ENCODE measurements around the gene DCLK1. TPM values are rescaled to one million over a fixed set of nuclear protein-coding genes. Genes with fewer than 3 reads are reported as not detected.

Gene DCLK1
- total RNA-seq, 2 experiments from 2014 or later, result not detected

GRCh38 chr13:35804901-35805300 lies 326.3 kb downstream of the DCLK1 start:
- H3K4me1 Mint-ChIP-seq (ENCODE audit: low read depth), result no peaks in the 10 kb centered on the region
- no peaks in the 10 kb centered on the region for H3K27me3 Mint-ChIP-seq (ENCODE audit: low read depth)
- no peak overlapping the region for H3K27ac Mint-ChIP-seq
- ATAC-seq, result no peak
- no peaks in the 10 kb centered on the region for H3K36me3 Mint-ChIP-seq (ENCODE audit: low read depth)
- ChIA-PET POLR2A (no interaction called here), CTCF (no interaction called here)
- peaks cover 3% of the 10 kb centered on the region for H3K9me3 Mint-ChIP-seq (ENCODE audit: insufficient read depth)
- no peak for DNase-seq
- no peak overlapping the region for H3K4me3 Mint-ChIP-seq

GRCh38 chr13:35797991-35798390 lies 333.2 kb downstream of the DCLK1 start:
- H3K36me3 Mint-ChIP-seq (ENCODE audit: low read depth), result no peaks in the 10 kb centered on the region
- H3K9me3 Mint-ChIP-seq (ENCODE audit: insufficient read depth), result peaks cover 3% of the 10 kb centered on the region
- H3K4me3 Mint-ChIP-seq, result no peak overlapping the region
- no peak overlapping the region for H3K27ac Mint-ChIP-seq
- H3K27me3 Mint-ChIP-seq (ENCODE audit: low read depth), result no peaks in the 10 kb centered on the region
- DNase-seq, result no peak
- CTCF ChIA-PET, result interaction anchor here (1.3 kb wide), 1 partner anchor 9 kb away, joined by 4 read pairs; no protein-coding TSS in a partner anchor
- POLR2A ChIA-PET, result no interaction called here
- no peak for ATAC-seq
- H3K4me1 Mint-ChIP-seq (ENCODE audit: low read depth), result no peaks in the 10 kb centered on the region

- Mint-ChIP-seq H3K27me3 (ENCODE audit: low read depth) (no peaks in the 10 kb centered on the region), H3K27ac (no peak overlapping the region), H3K4me3 (no peak overlapping the region), H3K4me1 (ENCODE audit: low read depth) (no peaks in the 10 kb centered on the region), H3K9me3 (ENCODE audit: insufficient read depth) (peaks cover 3% of the 10 kb centered on the region), H3K36me3 (ENCODE audit: low read depth) (no peaks in the 10 kb centered on the region)
- ChIA-PET CTCF (interaction anchor here (1.3 kb wide), 1 partner anchor 8 kb away, joined by 4 read pairs; no protein-coding TSS in a partner anchor), POLR2A (no interaction called here)
- DNase-seq (no peak), ATAC-seq (no peak)
These were observed 333.9 kb downstream of the DCLK1 start for GRCh38 chr13:35797244-35797643.

GRCh38 chr13:35796623-35797022 lies 334.6 kb downstream of the DCLK1 start:
- no peaks in the 10 kb centered on the region for H3K4me1 Mint-ChIP-seq (ENCODE audit: low read depth)
- DNase-seq (no peak), ATAC-seq (no peak)
- ChIA-PET POLR2A (no interaction called here), CTCF (interaction anchor here (1.3 kb wide), 1 partner anchor 7 kb away, joined by 4 read pairs; no protein-coding TSS in a partner anchor)
- peaks cover 3% of the 10 kb centered on the region for H3K9me3 Mint-ChIP-seq (ENCODE audit: insufficient read depth)
- H3K27me3 Mint-ChIP-seq (ENCODE audit: low read depth), result no peaks in the 10 kb centered on the region
- H3K4me3 Mint-ChIP-seq, result no peak overlapping the region
- no peaks in the 10 kb centered on the region for H3K36me3 Mint-ChIP-seq (ENCODE audit: low read depth)
- H3K27ac Mint-ChIP-seq, result no peak overlapping the region

- Mint-ChIP-seq H3K4me1 (ENCODE audit: low read depth) (no peaks in the 10 kb centered on the region), H3K27ac (no peak overlapping the region), H3K4me3 (no peak overlapping the region), H3K36me3 (ENCODE audit: low read depth) (no peaks in the 10 kb centered on the region), H3K27me3 (ENCODE audit: low read depth) (no peaks in the 10 kb centered on the region), H3K9me3 (ENCODE audit: insufficient read depth) (no peaks in the 10 kb centered on the region)
- CTCF ChIA-PET, result no interaction called here
- DNase-seq, result no peak
- ATAC-seq, result no peak
- POLR2A ChIA-PET, result no interaction called here
These were observed 336.3 kb downstream of the DCLK1 start for GRCh38 chr13:35794734-35795389.

- no peaks in the 10 kb centered on the region for H3K27me3 Mint-ChIP-seq (ENCODE audit: low read depth)
- H3K9me3 Mint-ChIP-seq (ENCODE audit: insufficient read depth), result no peaks in the 10 kb centered on the region
- no peak overlapping the region for H3K27ac Mint-ChIP-seq
- H3K4me1 Mint-ChIP-seq (ENCODE audit: low read depth), result no peaks in the 10 kb centered on the region
- ChIA-PET CTCF (no interaction called here), POLR2A (no interaction called here)
- no peaks in the 10 kb centered on the region for H3K36me3 Mint-ChIP-seq (ENCODE audit: low read depth)
- ATAC-seq, result no peak
- no peak for DNase-seq
- no peak overlapping the region for H3K4me3 Mint-ChIP-seq
These were observed 337.4 kb downstream of the DCLK1 start for GRCh38 chr13:35793823-35794222.

GRCh38 chr13:35792911-35793310 lies 338.3 kb downstream of the DCLK1 start:
- DNase-seq (no peak), ATAC-seq (no peak)
- H3K36me3 Mint-ChIP-seq (ENCODE audit: low read depth), result no peaks in the 10 kb centered on the region
- ChIA-PET POLR2A (no interaction called here), CTCF (no interaction called here)
- H3K27ac Mint-ChIP-seq, result no peak overlapping the region
- H3K9me3 Mint-ChIP-seq (ENCODE audit: insufficient read depth), result no peaks in the 10 kb centered on the region
- H3K27me3 Mint-ChIP-seq (ENCODE audit: low read depth), result no peaks in the 10 kb centered on the region
- no peak overlapping the region for H3K4me3 Mint-ChIP-seq
- no peaks in the 10 kb centered on the region for H3K4me1 Mint-ChIP-seq (ENCODE audit: low read depth)

GRCh38 chr13:35792021-35792420 lies 339.2 kb downstream of the DCLK1 start:
- Mint-ChIP-seq H3K9me3 (ENCODE audit: insufficient read depth) (no peaks in the 10 kb centered on the region), H3K27ac (no peak overlapping the region), H3K36me3 (ENCODE audit: low read depth) (no peaks in the 10 kb centered on the region), H3K4me1 (ENCODE audit: low read depth) (no peaks in the 10 kb centered on the region), H3K27me3 (ENCODE audit: low read depth) (no peaks in the 10 kb centered on the region), H3K4me3 (no peak overlapping the region)
- ATAC-seq (no peak), DNase-seq (no peak)
- CTCF ChIA-PET, result no interaction called here
- POLR2A ChIA-PET, result no interaction called here

GRCh38 chr13:35791184-35791851 lies 339.9 kb downstream of the DCLK1 start:
- ChIA-PET CTCF (interaction anchor here (0.7 kb wide), 1 partner anchor 1415 kb away, joined by 3 read pairs; no protein-coding TSS in a partner anchor), POLR2A (no interaction called here)
- H3K27ac Mint-ChIP-seq, result no peak overlapping the region
- no peak overlapping the region for H3K4me3 Mint-ChIP-seq
- H3K36me3 Mint-ChIP-seq (ENCODE audit: low read depth), result no peaks in the 10 kb centered on the region
- H3K27me3 Mint-ChIP-seq (ENCODE audit: low read depth), result no peaks in the 10 kb centered on the region
- no peak for ATAC-seq
- no peak for DNase-seq
- H3K9me3 Mint-ChIP-seq (ENCODE audit: insufficient read depth), result no peaks in the 10 kb centered on the region
- no peaks in the 10 kb centered on the region for H3K4me1 Mint-ChIP-seq (ENCODE audit: low read depth)

- Mint-ChIP-seq H3K9me3 (ENCODE audit: insufficient read depth) (no peaks in the 10 kb centered on the region), H3K36me3 (ENCODE audit: low read depth) (no peaks in the 10 kb centered on the region), H3K4me1 (ENCODE audit: low read depth) (no peaks in the 10 kb centered on the region), H3K27ac (no peak overlapping the region), H3K27me3 (ENCODE audit: low read depth) (no peaks in the 10 kb centered on the region), H3K4me3 (no peak overlapping the region)
- DNase-seq (no peak), ATAC-seq (no peak)
- ChIA-PET POLR2A (no interaction called here), CTCF (interaction anchor here (1.0 to 1.4 kb wide), 5 partner anchors 8 to 32 kb away, joined by 3 to 4 read pairs (median 4); no protein-coding TSS in a partner anchor)
These were observed 341.6 kb downstream of the DCLK1 start for GRCh38 chr13:35789335-35790165.

GRCh38 chr13:35787937-35788336 lies 343.2 kb downstream of the DCLK1 start:
- ATAC-seq, result no peak
- CTCF ChIA-PET, result interaction anchor here (1.2 kb wide), 1 partner anchor 11 kb away, joined by 3 read pairs; no protein-coding TSS in a partner anchor
- H3K9me3 Mint-ChIP-seq (ENCODE audit: insufficient read depth), result no peaks in the 10 kb centered on the region
- H3K4me3 Mint-ChIP-seq, result no peak overlapping the region
- H3K27ac Mint-ChIP-seq, result no peak overlapping the region
- H3K4me1 Mint-ChIP-seq (ENCODE audit: low read depth), result no peaks in the 10 kb centered on the region
- H3K36me3 Mint-ChIP-seq (ENCODE audit: low read depth), result no peaks in the 10 kb centered on the region
- DNase-seq, result no peak
- POLR2A ChIA-PET, result no interaction called here
- H3K27me3 Mint-ChIP-seq (ENCODE audit: low read depth), result no peaks in the 10 kb centered on the region
